Loucy (cell line): ENCODE measurements around the gene TEX9.

Source experiments
- CTCF ChIP-seq: fragments of 200-600 bp; sonication (generic); conservative IDR thresholded peaks from 2 replicates; pipeline ENCODE4 v1.5.1; 2014; ENCODE audit warnings: mild to moderate bottlenecking, antibody characterized with exemption, low read length
- EZH2phosphoT487 ChIP-seq: fragments of 200-600 bp; IDR thresholded peaks from 2 replicates; pipeline ENCODE4 v1.6.1; 2018; ENCODE audit warnings: antibody characterized with exemption, mild to moderate bottlenecking, moderate library complexity, borderline replicate concordance

GRCh38 chr15:56472278-56472677 is 107.1 kb downstream of the TEX9 start:
- TF ChIP-seq CTCF = no peak
- no peak for TF ChIP-seq EZH2phosphoT487
